Skeletal muscle tissue (tissue), 4 donors: ENCODE measurements around the gene NAA35. TPM values are rescaled to one million over a fixed set of nuclear protein-coding genes. Genes with fewer than 3 reads are reported as not detected.

Source experiments
- H3K27ac ChIP-seq: one replicate; pipeline ENCODE4 v1.7.0; 2013; ENCODE audit warnings: mild to moderate bottlenecking, low read depth, low read length, inconsistent platforms
- H3K27me3 ChIP-seq, 3 donors: one replicate each; pipeline ENCODE4 v1.7.0; 2013; ENCODE audit warnings: low read length in 3 of 3; ENCODE audit not compliant: control insufficient read depth in 3 of 3, insufficient read depth in 3 of 3
- H3K36me3 ChIP-seq, 3 donors: one replicate each; pipeline ENCODE4 v1.7.0; 2013; ENCODE audit warnings: low read length in 3 of 3; ENCODE audit not compliant: control insufficient read depth in 3 of 3, insufficient read depth in 3 of 3
- H3K4me1 ChIP-seq, 3 donors: one replicate each; pipeline ENCODE4 v1.7.0; 2013; ENCODE audit warnings: low read length in 3 of 3, mild to moderate bottlenecking in 3 of 3; ENCODE audit not compliant: control insufficient read depth in 3 of 3, insufficient read depth in 3 of 3
- H3K4me3 ChIP-seq, 3 donors: one replicate each; pipeline ENCODE4 v1.7.0; 2013; ENCODE audit warnings: low read length in 3 of 3
- H3K9ac ChIP-seq, 3 donors: one replicate each; pipeline ENCODE4 v1.7.0; 2013; ENCODE audit warnings: low read length in 3 of 3, mild to moderate bottlenecking in 3 of 3, moderate library complexity in 2 of 3, low read depth in 1 of 3
- H3K9me3 ChIP-seq, 3 donors: one replicate each; pipeline ENCODE4 v1.7.0; 2013; ENCODE audit warnings: low read length in 3 of 3; ENCODE audit not compliant: control insufficient read depth in 3 of 3
- total RNA-seq: library from RNA; depleted of rRNA; stranded (reverse); fragments of >200 nt; gene quantifications from one replicate; pipeline ENCODE4 v1.2.3, GENCODE V29; 2014
- donor health status: Osteomylitis.

NAA35 gene
- 20.9 TPM for total RNA-seq

DNA sequence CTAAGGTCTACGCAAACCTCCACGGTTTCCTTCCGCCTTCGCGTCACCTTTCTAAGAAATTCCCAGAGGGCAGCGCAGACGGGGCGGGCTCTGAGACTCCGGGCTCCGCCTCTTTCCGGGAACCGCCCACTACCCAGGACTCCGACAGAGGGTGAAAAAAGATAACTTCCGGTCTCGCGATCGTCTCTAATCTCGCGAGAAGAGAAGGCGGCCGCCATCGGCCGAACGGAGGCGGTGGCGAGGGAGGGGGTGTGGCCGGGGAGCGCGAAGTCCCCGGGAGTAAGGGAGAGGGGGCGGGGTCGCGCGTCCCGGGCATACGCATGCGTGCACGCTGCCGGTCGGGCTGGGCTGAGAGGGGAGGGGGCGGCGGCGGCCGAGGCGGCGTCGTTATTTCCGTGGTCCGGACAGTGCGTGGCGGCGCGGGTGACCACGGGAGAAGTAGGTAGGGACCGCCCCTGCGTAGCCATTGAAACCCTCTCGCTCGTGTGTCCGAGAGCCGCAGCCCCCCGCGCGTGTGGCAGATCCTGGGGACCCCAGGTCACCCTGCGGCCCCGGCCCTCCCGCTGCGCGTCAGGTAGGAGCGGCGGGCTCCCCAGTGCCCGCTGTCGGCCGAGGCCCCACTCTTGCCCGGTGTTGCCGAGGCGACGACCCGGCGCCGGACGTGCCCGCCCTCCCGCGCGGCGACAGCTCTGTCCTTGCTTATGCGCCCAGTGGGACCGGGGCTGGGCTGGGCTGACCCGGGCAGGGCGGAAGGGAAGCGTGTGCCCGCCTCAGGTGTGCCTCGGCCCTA, at the start of gene NAA35:
NAA35 (plus strand) TSS at position 315 of the 790 bp plus-strand sequence. CDS start 1,014 bp downstream, outside the sequence.
- Histone ChIP-seq H3K4me3 (peak within 1 kb of the TSS; percentile 80 to 98 (median 87)), H3K9ac (peak within 1 kb of the TSS; percentile 83 to 95 (median 89)), H3K9me3 (no peaks in the 10 kb centered on the region), H3K4me1 (peaks cover 11 to 23% (median 22%) of the 10 kb centered on the region in 3 donors), H3K27ac (peak within 1 kb of the TSS; percentile 90), H3K36me3 (peaks cover 0 to 17% (median 4%) of the 10 kb centered on the region in 3 donors), H3K27me3 (no peaks in the 10 kb centered on the region)

DNA sequence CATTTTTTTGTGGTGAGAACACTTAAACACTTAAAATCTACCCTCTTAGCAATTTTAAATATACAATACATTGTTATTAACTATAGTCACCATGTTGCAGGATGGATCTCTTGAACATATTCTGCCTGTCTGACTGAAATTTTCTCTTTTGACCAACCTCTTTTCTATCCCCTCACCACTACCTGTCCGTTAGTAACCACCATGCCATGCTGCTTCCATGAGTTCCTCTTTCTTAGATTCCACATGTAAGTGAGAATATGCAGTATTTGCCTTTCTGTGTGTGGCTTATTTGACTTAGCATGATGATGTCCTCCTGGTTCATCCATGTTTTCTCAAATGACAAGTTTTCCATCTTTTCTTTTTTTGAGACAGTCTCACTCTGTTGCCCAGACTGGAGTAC, 48.5 kb upstream of the NAA35 start:
- Histone ChIP-seq H3K4me1 (no peaks in the 10 kb centered on the region), H3K4me3 (no peak overlapping the region), H3K27ac (no peak overlapping the region), H3K9me3 (no peaks in the 10 kb centered on the region), H3K36me3 (peaks cover 0 to 3% (median 0%) of the 10 kb centered on the region in 3 donors), H3K9ac (no peak overlapping the region), H3K27me3 (no peaks in the 10 kb centered on the region)

DNA sequence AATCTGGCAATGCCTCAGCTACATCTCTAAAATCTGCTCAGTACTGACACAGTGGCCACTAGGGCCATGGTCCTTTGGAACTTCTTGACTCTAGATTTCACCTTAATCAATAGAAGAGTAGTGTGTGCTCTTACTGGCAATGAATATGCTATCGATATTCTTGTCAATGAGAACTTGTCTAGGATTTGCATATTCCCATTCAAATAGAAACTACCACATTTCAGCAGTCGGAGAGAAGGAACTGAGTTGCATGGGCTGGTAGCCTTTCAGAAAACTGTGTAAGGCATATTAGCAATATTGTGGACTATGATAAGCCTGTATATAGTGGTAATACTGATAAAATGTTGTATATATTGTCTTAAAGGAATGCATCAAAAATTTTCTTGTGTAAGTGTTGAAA, 45.3 kb upstream of the NAA35 start:
- Histone ChIP-seq H3K27me3 (no peaks in the 10 kb centered on the region), H3K27ac (no peak overlapping the region), H3K4me1 (no peaks in the 10 kb centered on the region), H3K9ac (no peak overlapping the region), H3K9me3 (no peaks in the 10 kb centered on the region), H3K4me3 (no peak overlapping the region), H3K36me3 (peaks cover 0 to 3% (median 0%) of the 10 kb centered on the region in 3 donors)

DNA sequence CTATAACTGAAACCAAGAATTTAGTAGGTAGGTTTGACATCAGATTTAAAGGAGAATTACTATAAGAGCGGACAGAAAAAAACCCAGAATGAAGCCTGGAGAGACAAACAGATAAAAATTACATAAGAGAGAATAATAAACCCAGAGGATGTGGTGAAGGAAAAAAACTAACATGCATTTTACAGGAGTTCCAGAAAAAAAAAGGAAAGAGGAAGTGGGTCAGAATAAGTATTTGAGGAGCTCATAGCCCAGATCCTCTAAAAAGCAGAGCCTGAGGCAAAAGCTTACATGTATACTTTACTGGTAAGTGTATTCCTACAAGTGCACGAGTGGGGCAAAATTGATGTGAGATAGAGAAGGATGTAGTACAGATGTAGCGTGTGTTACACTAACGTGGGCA, 43.1 kb upstream of the NAA35 start:
- no peaks in the 10 kb centered on the region for H3K36me3 ChIP-seq
- H3K4me1 ChIP-seq, result no peaks in the 10 kb centered on the region
- no peaks in the 10 kb centered on the region for H3K9me3 ChIP-seq
- no peak overlapping the region for H3K4me3 ChIP-seq
- H3K27ac ChIP-seq, result no peak overlapping the region
- H3K9ac ChIP-seq, result no peak overlapping the region
- no peaks in the 10 kb centered on the region for H3K27me3 ChIP-seq

DNA sequence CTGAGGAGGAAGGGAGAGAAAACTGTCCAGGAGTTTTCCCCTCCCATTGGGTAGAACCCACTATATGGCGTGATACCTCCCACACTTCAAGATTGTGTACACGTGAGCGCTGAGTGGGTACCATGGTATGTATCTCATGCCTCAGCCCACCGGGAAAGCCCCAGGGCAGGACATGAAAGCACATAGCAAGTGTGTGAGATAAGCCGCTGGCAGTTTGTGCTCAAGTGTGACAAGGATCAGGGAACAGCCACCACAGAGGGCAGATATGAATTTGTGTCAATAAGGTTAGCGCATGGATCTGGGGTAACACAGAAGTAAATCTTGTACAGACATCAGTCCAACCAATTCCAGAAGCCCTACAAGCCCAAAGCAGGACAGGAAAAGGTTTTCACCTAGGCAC, 42.6 kb upstream of the NAA35 start:
- H3K9ac ChIP-seq, result no peak overlapping the region
- no peaks in the 10 kb centered on the region for H3K36me3 ChIP-seq
- no peaks in the 10 kb centered on the region for H3K4me1 ChIP-seq
- H3K9me3 ChIP-seq, result no peaks in the 10 kb centered on the region
- no peaks in the 10 kb centered on the region for H3K27me3 ChIP-seq
- no peak overlapping the region for H3K4me3 ChIP-seq
- H3K27ac ChIP-seq, result no peak overlapping the region

DNA sequence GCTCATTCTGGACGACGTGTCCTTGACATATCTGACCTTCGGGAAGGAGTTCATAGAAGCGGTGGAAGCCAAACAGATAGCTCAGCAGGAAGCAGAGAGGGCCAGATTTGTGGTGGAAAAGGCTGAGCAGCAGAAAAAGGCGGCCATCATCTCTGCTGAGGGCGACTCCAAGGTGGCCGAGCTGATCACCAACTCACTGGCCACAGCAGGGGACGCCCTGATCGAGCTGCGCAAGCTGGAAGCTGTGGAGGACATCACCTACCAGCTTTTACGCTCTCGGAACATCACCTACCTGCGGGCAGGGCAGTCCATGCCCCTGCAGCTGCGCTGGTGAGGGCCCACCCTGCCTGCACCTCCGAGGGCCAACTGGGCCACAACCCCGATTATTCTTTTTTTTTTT, 41.6 kb upstream of the NAA35 start:
- Histone ChIP-seq H3K4me3 (no peak overlapping the region), H3K9ac (no peak overlapping the region)

DNA sequence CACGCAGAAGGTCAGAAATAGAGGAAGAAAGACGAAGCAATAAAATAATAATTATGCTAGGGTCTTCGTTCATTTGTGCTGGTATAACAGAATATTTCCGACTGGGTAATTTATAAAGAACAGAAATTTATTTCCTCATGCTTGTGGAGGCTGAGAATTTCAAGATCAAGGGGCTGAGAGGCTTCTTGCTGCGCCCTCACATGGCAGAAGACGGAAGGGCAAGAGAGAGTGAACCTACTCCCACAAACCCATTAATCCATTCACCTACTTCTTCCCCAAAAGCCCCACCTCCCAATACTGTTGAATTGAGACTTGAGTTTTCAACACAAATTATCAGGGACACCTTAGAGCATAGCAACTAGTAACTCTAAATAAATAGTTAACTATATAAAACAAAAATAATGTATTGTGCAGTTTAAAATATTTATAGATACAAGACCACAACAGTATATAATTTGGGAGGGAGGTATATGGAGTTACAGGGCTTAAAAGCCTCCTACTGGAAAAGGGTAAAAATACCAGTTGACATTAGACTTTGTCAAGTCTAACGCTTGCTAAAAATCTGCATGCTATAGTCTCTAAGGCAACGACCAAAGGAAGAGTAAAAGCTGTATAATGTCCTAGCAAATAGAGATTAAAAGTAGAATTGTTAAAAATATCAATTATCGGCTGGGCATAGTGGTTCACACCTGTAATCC, 40.3 kb upstream of the NAA35 start:
- Histone ChIP-seq H3K4me1 (no peaks in the 10 kb centered on the region), H3K4me3 (no peak overlapping the region), H3K9ac (no peak overlapping the region), H3K27me3 (no peaks in the 10 kb centered on the region), H3K36me3 (no peaks in the 10 kb centered on the region), H3K9me3 (no peaks in the 10 kb centered on the region), H3K27ac (no peak overlapping the region)

More for the DNA sequence above, 41.6 kb upstream of the NAA35 start:
- Histone ChIP-seq H3K4me1 (no peaks in the 10 kb centered on the region), H3K27me3 (no peaks in the 10 kb centered on the region), H3K27ac (no peak overlapping the region), H3K9me3 (no peaks in the 10 kb centered on the region), H3K36me3 (no peaks in the 10 kb centered on the region)

DNA sequence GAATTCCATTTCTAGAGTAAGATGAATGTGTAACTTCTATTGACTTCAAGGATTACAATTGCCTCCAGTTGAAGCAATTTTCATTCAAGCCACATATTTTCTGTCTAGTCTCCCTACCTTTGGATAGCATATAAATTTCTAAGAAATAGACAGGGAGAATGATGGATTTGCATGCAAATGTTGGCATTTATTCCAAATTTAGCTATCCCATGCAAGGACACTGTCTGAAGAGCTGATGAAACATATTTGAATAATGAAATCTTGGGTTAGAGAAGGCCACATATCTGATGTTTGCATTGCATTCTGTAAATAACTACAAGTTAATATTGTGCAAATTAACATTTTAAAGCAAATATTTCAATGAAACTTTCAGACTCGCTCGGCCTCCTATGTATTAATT, 36.0 kb upstream of the NAA35 start:
- H3K9me3 ChIP-seq, result no peaks in the 10 kb centered on the region
- H3K4me3 ChIP-seq, result no peak overlapping the region
- peaks cover 0 to 3% (median 0%) of the 10 kb centered on the region in 3 donors for H3K4me1 ChIP-seq
- H3K27ac ChIP-seq, result no peak overlapping the region
- no peak overlapping the region for H3K9ac ChIP-seq
- H3K36me3 ChIP-seq, result peaks cover 0 to 2% (median 0%) of the 10 kb centered on the region in 3 donors
- H3K27me3 ChIP-seq, result no peaks in the 10 kb centered on the region

DNA sequence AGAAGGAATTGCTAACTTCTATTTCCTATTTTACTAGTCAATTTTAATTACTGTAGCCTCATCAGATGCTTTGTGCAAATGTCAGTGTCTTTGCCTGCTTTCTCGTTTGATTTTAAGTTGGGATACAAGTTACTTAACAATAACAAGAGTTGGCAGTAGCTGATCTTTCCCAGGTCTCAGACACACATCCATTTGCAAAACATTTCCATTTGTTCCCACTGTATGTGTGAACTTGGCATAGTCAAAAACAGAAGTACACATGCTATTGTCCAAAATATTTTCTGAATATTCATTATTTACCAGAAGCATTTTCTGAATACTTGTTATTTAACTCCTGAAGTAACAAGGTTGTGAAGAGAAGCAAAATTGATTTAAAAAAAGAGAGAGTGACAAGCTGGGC, 35.0 kb upstream of the NAA35 start:
- Histone ChIP-seq H3K27me3 (no peaks in the 10 kb centered on the region), H3K4me1 (peaks cover 0 to 3% (median 0%) of the 10 kb centered on the region in 3 donors), H3K36me3 (peaks cover 0 to 2% (median 0%) of the 10 kb centered on the region in 3 donors), H3K9ac (no peak overlapping the region), H3K27ac (no peak overlapping the region), H3K4me3 (no peak overlapping the region), H3K9me3 (no peaks in the 10 kb centered on the region)

DNA sequence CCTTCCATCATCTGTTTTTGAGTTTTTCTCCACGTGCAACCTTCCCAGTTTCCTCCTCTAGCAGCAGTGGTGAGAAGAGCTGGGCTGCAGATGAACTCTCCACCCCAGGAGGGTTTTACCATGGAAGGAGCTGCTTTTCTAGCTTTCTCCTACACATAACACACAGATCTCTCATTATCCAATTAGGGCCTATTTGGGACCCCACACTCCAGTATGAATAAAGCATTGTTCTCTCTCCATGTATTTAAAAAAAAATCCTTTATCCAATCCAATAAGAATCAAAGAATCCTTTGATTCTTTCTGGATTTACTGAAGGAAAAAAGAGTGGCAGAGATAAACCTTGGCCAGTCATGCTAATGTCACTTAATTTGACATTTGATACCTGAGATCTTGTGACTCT, 31.6 kb upstream of the NAA35 start:
- H3K9me3 ChIP-seq, result no peaks in the 10 kb centered on the region
- no peak overlapping the region for H3K4me3 ChIP-seq
- no peaks in the 10 kb centered on the region for H3K27me3 ChIP-seq

More for the DNA sequence above, 31.6 kb upstream of the NAA35 start:
- peaks cover 0 to 3% (median 0%) of the 10 kb centered on the region in 3 donors for H3K4me1 ChIP-seq
- no peak overlapping the region for H3K27ac ChIP-seq
- no peak overlapping the region for H3K9ac ChIP-seq
- H3K36me3 ChIP-seq, result peaks cover 0 to 2% (median 0%) of the 10 kb centered on the region in 3 donors
